ENCODE results near the gene ARG1. TPM values are rescaled to one million over a fixed set of nuclear protein-coding genes. Genes with fewer than 3 reads are reported as not detected.

ARG1 gene
- total and polyA plus RNA-seq, 2 of the 8 experiments (the other 6 are each of a cell fraction or from before 2014, with no cell fraction given) = not detected

DNA sequence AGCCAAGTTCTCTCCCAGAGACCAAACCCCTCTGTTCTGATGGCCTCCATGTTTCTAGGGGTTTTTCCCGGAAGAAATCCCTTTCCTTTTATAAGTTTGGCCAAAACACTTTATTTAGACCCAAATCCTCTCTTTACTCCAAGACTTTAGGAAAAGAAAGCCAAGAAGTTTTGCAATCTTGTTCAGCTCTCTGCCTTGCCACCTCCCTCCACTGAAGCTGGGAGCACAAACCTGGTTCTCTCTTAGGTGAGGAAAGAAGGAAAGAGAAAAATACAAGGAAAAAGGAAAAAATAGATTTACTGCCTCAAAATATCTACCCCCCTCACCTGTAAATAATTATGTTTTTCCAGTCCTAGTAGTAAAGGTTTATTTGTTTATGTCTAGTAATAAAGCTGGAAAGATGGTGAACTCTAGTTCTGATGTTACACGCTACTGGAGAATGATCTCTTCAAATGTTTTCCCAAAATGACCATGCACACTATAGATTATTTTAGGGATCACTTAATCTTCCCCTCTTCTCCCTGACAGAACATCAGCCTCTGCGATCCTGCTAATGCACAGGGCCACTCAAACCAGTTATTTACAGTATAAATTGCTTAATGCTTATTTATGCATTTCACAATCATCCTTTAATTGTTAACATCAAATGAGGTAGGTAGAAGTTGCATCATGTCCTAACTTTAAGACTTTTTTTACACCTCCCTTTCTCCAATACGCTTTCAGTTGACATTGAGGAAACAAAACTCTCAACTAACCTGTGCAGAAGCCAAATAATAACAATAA lies 10.9 kb upstream of the ARG1 start:
- H4K8ac ChIP-seq (ENCODE audit: extremely low read depth, insufficient read depth, low read length) = no peak overlapping the region
- TF ChIP-seq CEBPB (IDR thresholded peaks at IDR 0.05; ENCODE audit: low read depth, low read length) (no peak), TCF12 (IDR thresholded peaks at IDR 0.05; ENCODE audit: low read depth, low read length) (no peak), SP1 (IDR thresholded peaks at IDR 0.05; ENCODE audit: low read depth, low read length) (no peak), TAF1 (IDR thresholded peaks at IDR 0.05; ENCODE audit: low read depth, low read length) (no peak), POU5F1 (IDR thresholded peaks at IDR 0.05; ENCODE audit: low read depth, low read length) (no peak)
- TF ChIP-seq, protein P1, sequence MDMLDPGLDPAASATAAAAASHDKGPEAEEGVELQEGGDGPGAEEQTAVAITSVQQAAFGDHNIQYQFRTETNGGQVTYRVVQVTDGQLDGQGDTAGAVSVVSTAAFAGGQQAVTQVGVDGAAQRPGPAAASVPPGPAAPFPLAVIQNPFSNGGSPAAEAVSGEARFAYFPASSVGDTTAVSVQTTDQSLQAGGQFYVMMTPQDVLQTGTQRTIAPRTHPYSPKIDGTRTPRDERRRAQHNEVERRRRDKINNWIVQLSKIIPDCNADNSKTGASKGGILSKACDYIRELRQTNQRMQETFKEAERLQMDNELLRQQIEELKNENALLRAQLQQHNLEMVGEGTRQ (IDR thresholded peaks at IDR 0.05; ENCODE audit: low read length) = no peak
- no peaks in the 10 kb centered on the region for H3K36me3 ChIP-seq (ENCODE audit: control insufficient read depth in 2 of 4, insufficient read depth in 4 of 4, low read length in 3 of 4)
- no peak overlapping the region for H3K14ac ChIP-seq (ENCODE audit: insufficient read length)
- DNase-seq (ENCODE audit: low read depth in 1 of 2, low spot score in 2 of 2) = no peak
- H4K91ac ChIP-seq (replicated peaks; ENCODE audit: insufficient read length, low read length) = no peak overlapping the region
- H3K4me1 ChIP-seq (replicated peaks in 1 of 4; ENCODE audit: control insufficient read depth in 3 of 4, insufficient read depth in 4 of 4, low read length in 3 of 4) = no peaks in the 10 kb centered on the region
- no peaks in the 10 kb centered on the region for H3K23me2 ChIP-seq (ENCODE audit: low read depth, low read length)
- H3K79me1 ChIP-seq (ENCODE audit: low read depth, low read length) = no peaks in the 10 kb centered on the region
- H3K9me3 ChIP-seq (ENCODE audit: insufficient read depth in 2 of 2, low read depth in 1 of 2, low read length in 1 of 2) = no peaks in the 10 kb centered on the region
- H3K27ac ChIP-seq (ENCODE audit: low read depth, low read length) = no peak overlapping the region
- H2AK5ac ChIP-seq (ENCODE audit: low read depth, low read length) = no peak overlapping the region
- H4K5ac ChIP-seq (ENCODE audit: insufficient read length, low read depth, low read length) = no peak overlapping the region
- H3K79me2 ChIP-seq (ENCODE audit: control insufficient read depth in 1 of 2, insufficient read depth in 2 of 2, low read length in 2 of 2) = no peaks in the 10 kb centered on the region
- ChIA-PET POLR2A (ENCODE audit: partially characterized antibody) (no interaction called here), CTCF (ENCODE audit: partially characterized antibody) (interaction anchor here (1.3 kb wide), 2 partner anchors 29 to 34 kb away, joined by 3 read pairs; no protein-coding TSS in a partner anchor)
- 90% methylated on average over 4 of the region's 4 CpGs; no CpG with 5 or more reads in 1 of the 2 experiments for WGBS, 2 experiments (ENCODE audit: extremely low coverage in 1 of 2, insufficient coverage in 1 of 2, insufficient read length in 1 of 2, insufficient replicate concordance in 2 of 2, low coverage in 1 of 2, low lambda C conversion rate in 2 of 2, missing lambda C conversion rate in 1 of 2)
- no peak overlapping the region for H2BK20ac ChIP-seq (ENCODE audit: low read length)
- H2BK15ac ChIP-seq (ENCODE audit: low read length) = no peak overlapping the region
- H3K9ac ChIP-seq (replicated peaks in 1 of 4; ENCODE audit: extremely low read depth in 1 of 4, low read depth in 3 of 4, low read length in 3 of 4) = no peak overlapping the region
- H3K18ac ChIP-seq (ENCODE audit: extremely low read depth, low read length) = no peak overlapping the region
- no peak overlapping the region for H3K56ac ChIP-seq (replicated peaks; ENCODE audit: insufficient read length, low read depth, low read length)
- H3K27me3 ChIP-seq (replicated peaks in 1 of 4; ENCODE audit: control insufficient read depth in 3 of 4, extremely low read depth in 1 of 4, insufficient read depth in 3 of 4, low read length in 3 of 4) = no peaks in the 10 kb centered on the region
- H3K4me2 ChIP-seq (ENCODE audit: insufficient read depth in 1 of 2, low read depth in 2 of 2, low read length in 2 of 2) = no peak overlapping the region
- H4K20me1 ChIP-seq (replicated peaks in 1 of 2; ENCODE audit: control insufficient read depth in 1 of 2, insufficient read depth in 2 of 2, low read length in 2 of 2) = no peaks in the 10 kb centered on the region
- no peak overlapping the region for H2AFZ ChIP-seq (ENCODE audit: low read length)
- no peak overlapping the region for H2BK12ac ChIP-seq (ENCODE audit: low read depth, low read length)
- H3K4me3 ChIP-seq (ENCODE audit: extremely low read depth in 1 of 4, insufficient read depth in 2 of 4, low read depth in 3 of 4, low read length in 4 of 4) = no peak overlapping the region
- H3K23ac ChIP-seq (ENCODE audit: insufficient read length) = no peak overlapping the region
- no peak overlapping the region for H2BK5ac ChIP-seq (ENCODE audit: low read depth, low read length)
- FAIRE-seq = no peak
- no peak overlapping the region for H3K4ac ChIP-seq (replicated peaks; ENCODE audit: insufficient read length, low read depth, low read length)
- no peak overlapping the region for H2BK120ac ChIP-seq (replicated peaks; ENCODE audit: low read depth, low read length)

Measured in H1 (cell line).